HepG2 (cell line): ENCODE data around the gene WNT10A. TPM values are rescaled to one million over a fixed set of nuclear protein-coding genes. Genes with fewer than 3 reads are reported as not detected.

ENCODE experiments used
- CBFB ChIP-seq: sonication (generic); formaldehyde crosslinking; IDR thresholded peaks from 2 replicates; pipeline ENCODE4 v1.4.0; 2020; ENCODE audit warnings: missing genetic modification reagents
- EEA1 ChIP-seq: sonication (generic); formaldehyde crosslinking; IDR thresholded peaks from 2 replicates; pipeline ENCODE4 v1.5.1; 2020; ENCODE audit warnings: mild to moderate bottlenecking, missing genetic modification reagents, borderline replicate concordance
- GATAD2A ChIP-seq: IDR thresholded peaks from 2 replicates; pipeline ENCODE4 v1.6.1; 2016
- GTF3A ChIP-seq: sonication (generic); formaldehyde crosslinking; conservative IDR thresholded peaks from 2 replicates; pipeline ENCODE4 v1.4.0; 2020; ENCODE audit warnings: mild to moderate bottlenecking, missing genetic modification reagents
- JUND ChIP-seq: sonication (generic); formaldehyde crosslinking; IDR thresholded peaks from 2 replicates; pipeline ENCODE4 v1.8.0; 2022; ENCODE audit warnings: mild to moderate bottlenecking, missing genetic modification reagents
- MED1 ChIP-seq: sonication (generic); formaldehyde crosslinking; IDR thresholded peaks from 2 replicates; pipeline ENCODE4 v1.4.0; 2020; ENCODE audit warnings: missing genetic modification reagents
- NAIF1 ChIP-seq: sonication (generic); formaldehyde crosslinking; IDR thresholded peaks from 2 replicates; pipeline ENCODE4 v1.5.0; 2020; ENCODE audit warnings: mild to moderate bottlenecking, missing genetic modification reagents, borderline replicate concordance
- NCOA1 ChIP-seq: sonication (generic); formaldehyde crosslinking; IDR thresholded peaks from 2 replicates; pipeline ENCODE4 v1.9.0; 2021; ENCODE audit warnings: missing genetic modification reagents
- POGK ChIP-seq: sonication (generic); formaldehyde crosslinking; conservative IDR thresholded peaks from 2 replicates; pipeline ENCODE4 v1.8.0; 2022; ENCODE audit warnings: mild to moderate bottlenecking, moderate library complexity, missing genetic modification reagents
- RFXANK ChIP-seq: IDR thresholded peaks from 2 replicates; pipeline ENCODE4 v1.6.1; 2016
- SALL2 ChIP-seq: sonication (generic); formaldehyde crosslinking; IDR thresholded peaks from 2 replicates; pipeline ENCODE4 v1.8.1; 2023; ENCODE audit warnings: mild to moderate bottlenecking, missing genetic modification reagents, inconsistent platforms
- TAF15 ChIP-seq: fragments of 200-400 bp; formaldehyde crosslinking; IDR thresholded peaks from one replicate; pipeline ENCODE4 v1.6.1; 2018; ENCODE audit warnings: mild to moderate bottlenecking, low read depth, low read length; ENCODE audit not compliant: poor library complexity, severe bottlenecking
- TBX2 ChIP-seq: sonication (generic); formaldehyde crosslinking; IDR thresholded peaks from 2 replicates; pipeline ENCODE4 v1.5.0; 2020; ENCODE audit warnings: missing genetic modification reagents, mild to moderate bottlenecking, borderline replicate concordance
- ZBTB21 ChIP-seq: sonication (generic); formaldehyde crosslinking; IDR thresholded peaks from 2 replicates; pipeline ENCODE4 v1.4.0; 2020; ENCODE audit warnings: missing genetic modification reagents
- ZIK1 ChIP-seq: sonication (generic); formaldehyde crosslinking; IDR thresholded peaks from 2 replicates; pipeline ENCODE4 v1.5.0; 2020; ENCODE audit warnings: mild to moderate bottlenecking, low read depth, missing genetic modification reagents, borderline replicate concordance
- ZMAT3 ChIP-seq: sonication (generic); formaldehyde crosslinking; conservative IDR thresholded peaks from 2 replicates; pipeline ENCODE4 v1.7.0; 2021; ENCODE audit warnings: missing genetic modification reagents
- ZNF101 ChIP-seq: sonication (generic); formaldehyde crosslinking; IDR thresholded peaks from 2 replicates; pipeline ENCODE4 v1.4.0; 2020; ENCODE audit warnings: mild to moderate bottlenecking, low read depth, missing genetic modification reagents, borderline replicate concordance
- ZNF326 ChIP-seq: sonication (generic); formaldehyde crosslinking; IDR thresholded peaks from 2 replicates; pipeline ENCODE4 v1.4.0; 2020; ENCODE audit warnings: missing genetic modification reagents, borderline replicate concordance
- ZNF441 ChIP-seq: sonication (generic); formaldehyde crosslinking; IDR thresholded peaks from 2 replicates; pipeline ENCODE4 v1.7.0; 2021; ENCODE audit warnings: missing genetic modification reagents, borderline replicate concordance
- ZNF766 ChIP-seq: sonication (generic); formaldehyde crosslinking; IDR thresholded peaks from 2 replicates; pipeline ENCODE4 v1.5.0; 2020; ENCODE audit warnings: missing genetic modification reagents, borderline replicate concordance
- ZNF782 ChIP-seq: sonication (generic); formaldehyde crosslinking; IDR thresholded peaks from 2 replicates; pipeline ENCODE4 v1.4.0; 2020; ENCODE audit warnings: missing genetic modification reagents, mild to moderate bottlenecking, borderline replicate concordance
- polyA plus RNA-seq, 8 experiments: library from polyadenylated mRNA; depleted of rRNA in 3 of 8; stranded (reverse) in 7 of 8; unstranded in 1 of 8; fragments of >200 nt; fragmentation: Illumina TruSeq in 4 of 8; extraction: Trizol in 4 of 8; gene quantifications; 2 replicates each; pipeline versions ENCODE4 v1.2.1 to v1.2.3, GENCODE V29; 2011 to 2016; ENCODE audit warnings: low read depth in 4 of 8, missing spikeins in 1 of 8, mixed read lengths in 1 of 8; ENCODE audit not compliant: insufficient read depth in 1 of 8
- total RNA-seq, 5 experiments: library from RNA; depleted of rRNA; stranded (reverse); fragments of >200 nt; fragmentation: Illumina TruSeq; extraction: Trizol; gene quantifications; 2 replicates each; pipeline ENCODE4 v1.2.3, GENCODE V29; 2016; ENCODE audit warnings: low read depth in 1 of 5
- TF ChIP-seq, protein P1 (sequence below): sonication (generic); formaldehyde crosslinking; IDR thresholded peaks from 2 replicates; pipeline ENCODE4 v1.4.0; 2020; ENCODE audit warnings: missing genetic modification reagents, borderline replicate concordance
- TF ChIP-seq, protein P2 (sequence below): sonication (generic); formaldehyde crosslinking; IDR thresholded peaks from 2 replicates; pipeline ENCODE4 v1.5.0; 2020; ENCODE audit warnings: mild to moderate bottlenecking, low read depth, missing genetic modification reagents, borderline replicate concordance

WNT10A gene
- total and polyA plus RNA-seq, 2 of the 13 experiments (the other 11 are each of a cell fraction or from before 2014, with no cell fraction given): 0.03 TPM; not detected in 1

- TF ChIP-seq, protein P1, sequence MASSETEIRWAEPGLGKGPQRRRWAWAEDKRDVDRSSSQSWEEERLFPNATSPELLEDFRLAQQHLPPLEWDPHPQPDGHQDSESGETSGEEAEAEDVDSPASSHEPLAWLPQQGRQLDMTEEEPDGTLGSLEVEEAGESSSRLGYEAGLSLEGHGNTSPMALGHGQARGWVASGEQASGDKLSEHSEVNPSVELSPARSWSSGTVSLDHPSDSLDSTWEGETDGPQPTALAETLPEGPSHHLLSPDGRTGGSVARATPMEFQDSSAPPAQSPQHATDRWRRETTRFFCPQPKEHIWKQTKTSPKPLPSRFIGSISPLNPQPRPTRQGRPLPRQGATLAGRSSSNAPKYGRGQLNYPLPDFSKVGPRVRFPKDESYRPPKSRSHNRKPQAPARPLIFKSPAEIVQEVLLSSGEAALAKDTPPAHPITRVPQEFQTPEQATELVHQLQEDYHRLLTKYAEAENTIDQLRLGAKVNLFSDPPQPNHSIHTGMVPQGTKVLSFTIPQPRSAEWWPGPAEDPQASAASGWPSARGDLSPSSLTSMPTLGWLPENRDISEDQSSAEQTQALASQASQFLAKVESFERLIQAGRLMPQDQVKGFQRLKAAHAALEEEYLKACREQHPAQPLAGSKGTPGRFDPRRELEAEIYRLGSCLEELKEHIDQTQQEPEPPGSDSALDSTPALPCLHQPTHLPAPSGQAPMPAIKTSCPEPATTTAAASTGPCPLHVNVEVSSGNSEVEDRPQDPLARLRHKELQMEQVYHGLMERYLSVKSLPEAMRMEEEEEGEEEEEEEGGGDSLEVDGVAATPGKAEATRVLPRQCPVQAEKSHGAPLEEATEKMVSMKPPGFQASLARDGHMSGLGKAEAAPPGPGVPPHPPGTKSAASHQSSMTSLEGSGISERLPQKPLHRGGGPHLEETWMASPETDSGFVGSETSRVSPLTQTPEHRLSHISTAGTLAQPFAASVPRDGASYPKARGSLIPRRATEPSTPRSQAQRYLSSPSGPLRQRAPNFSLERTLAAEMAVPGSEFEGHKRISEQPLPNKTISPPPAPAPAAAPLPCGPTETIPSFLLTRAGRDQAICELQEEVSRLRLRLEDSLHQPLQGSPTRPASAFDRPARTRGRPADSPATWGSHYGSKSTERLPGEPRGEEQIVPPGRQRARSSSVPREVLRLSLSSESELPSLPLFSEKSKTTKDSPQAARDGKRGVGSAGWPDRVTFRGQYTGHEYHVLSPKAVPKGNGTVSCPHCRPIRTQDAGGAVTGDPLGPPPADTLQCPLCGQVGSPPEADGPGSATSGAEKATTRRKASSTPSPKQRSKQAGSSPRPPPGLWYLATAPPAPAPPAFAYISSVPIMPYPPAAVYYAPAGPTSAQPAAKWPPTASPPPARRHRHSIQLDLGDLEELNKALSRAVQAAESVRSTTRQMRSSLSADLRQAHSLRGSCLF (CRISPR knock-in tag): no peak
- TF ChIP-seq TBX2 (CRISPR knock-in tag): 0 out of 2 replicates have a peak, but pooled peaks have one; percentile 31
- TF ChIP-seq ZNF101 (CRISPR knock-in tag): no peak
- TF ChIP-seq EEA1 (CRISPR knock-in tag): peak; percentile 70; the same call in 1 of the 2 replicates
- TF ChIP-seq ZBTB21 (CRISPR knock-in tag): no peak
- 0 out of 2 replicates have a peak, but pooled peaks have one; percentile 60 for TF ChIP-seq GTF3A (CRISPR knock-in tag)
- 0 out of 2 replicates have a peak, but pooled peaks have one; percentile 24 for TF ChIP-seq MED1 (CRISPR knock-in tag)
- peak; percentile 62; the same call in 1 of the 2 replicates for TF ChIP-seq ZNF782 (CRISPR knock-in tag)
- TF ChIP-seq NAIF1 (CRISPR knock-in tag): peak; percentile 91
- TF ChIP-seq, protein P2, sequence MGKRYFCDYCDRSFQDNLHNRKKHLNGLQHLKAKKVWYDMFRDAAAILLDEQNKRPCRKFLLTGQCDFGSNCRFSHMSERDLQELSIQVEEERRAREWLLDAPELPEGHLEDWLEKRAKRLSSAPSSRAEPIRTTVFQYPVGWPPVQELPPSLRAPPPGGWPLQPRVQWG (CRISPR knock-in tag): no peak
- peak; percentile 77; the same call in 1 of the 2 replicates for TF ChIP-seq CBFB (CRISPR knock-in tag)
- TF ChIP-seq ZNF766 (CRISPR knock-in tag): peak; percentile 70; the same call in 1 of the 2 replicates
- TF ChIP-seq RFXANK (CRISPR knock-in tag): no peak
- TF ChIP-seq ZIK1 (CRISPR knock-in tag): 0 out of 2 replicates have a peak, but pooled peaks have one; percentile 36
- TF ChIP-seq TAF15: peak; percentile 47
- peak; percentile 34 for TF ChIP-seq POGK (CRISPR knock-in tag)
- TF ChIP-seq ZNF326 (CRISPR knock-in tag): no peak
- 0 out of 2 replicates have a peak, but pooled peaks have one; percentile 18 for TF ChIP-seq JUND (CRISPR knock-in tag)
- TF ChIP-seq ZMAT3: no peak
- TF ChIP-seq ZNF441: 0 out of 2 replicates have a peak, but pooled peaks have one; percentile 14
- TF ChIP-seq NCOA1 (CRISPR knock-in tag): 0 out of 2 replicates have a peak, but pooled peaks have one; percentile 46
- 0 out of 2 replicates have a peak, but pooled peaks have one; percentile 11 for TF ChIP-seq GATAD2A (CRISPR knock-in tag)
- 0 out of 2 replicates have a peak, but pooled peaks have one; percentile 22 for TF ChIP-seq SALL2
These were observed 12.2 kb downstream of the WNT10A start (continued) for GRCh38 chr2:218892693-218893348.
